GM12878 (cell line): ENCODE data around the gene UBAP1L. TPM values are rescaled to one million over a fixed set of nuclear protein-coding genes. Genes with fewer than 3 reads are reported as not detected.
A peak's percentile ranks its signal among the peaks of the same experiment; 100 is the strongest.

Experiments used
- BHLHE40 ChIP-seq, 2 experiments: fragments of 450-650 bp in 1 of 2; IDR thresholded peaks; 2 replicates each; pipeline ENCODE4 v1.6.1; 2011 to 2017; ENCODE audit warnings: low read depth in 2 of 2, borderline replicate concordance in 1 of 2, improper control_type of control experiment in 1 of 2, low read length in 1 of 2, mild to moderate bottlenecking in 1 of 2
- CHD2 ChIP-seq: IDR thresholded peaks from 2 replicates; pipeline ENCODE4 v1.6.1; 2011; ENCODE audit warnings: low read depth, low read length, improper control_type of control experiment, borderline replicate concordance
- EGR1 ChIP-seq, 2 experiments: IDR thresholded peaks; 1 replicate in 1 of 2; 2 replicates in 1 of 2; pipeline ENCODE4 v1.6.1; 2011 to 2012; ENCODE audit warnings: low read depth in 2 of 2, low read length in 2 of 2, borderline replicate concordance in 1 of 2, mild to moderate bottlenecking in 1 of 2, moderate library complexity in 1 of 2
- FOS ChIP-seq: IDR thresholded peaks from 3 replicates; pipeline ENCODE4 v1.6.1; 2011; ENCODE audit warnings: borderline replicate concordance; ENCODE audit not compliant: insufficient read length; ENCODE audit errors: extremely low read depth
- HCFC1 ChIP-seq: fragments of 150-350 bp; IDR thresholded peaks from 2 replicates; pipeline ENCODE4 v1.6.1; 2014; ENCODE audit warnings: low read length
- IRF4 ChIP-seq: IDR thresholded peaks from 2 replicates; pipeline ENCODE4 v1.6.1; 2011; ENCODE audit warnings: low read depth, low read length
- JUND ChIP-seq: IDR thresholded peaks from 2 replicates; pipeline ENCODE4 v1.6.1; 2012; ENCODE audit warnings: low read depth, mild to moderate bottlenecking, low read length, improper control_type of control experiment, moderate library complexity
- KDM1A ChIP-seq: fragments of 200-600 bp; sonication (generic); IDR thresholded peaks from 2 replicates; pipeline ENCODE4 v1.6.1; 2016; ENCODE audit warnings: borderline replicate concordance
- MTA3 ChIP-seq: IDR thresholded peaks from 2 replicates; pipeline ENCODE4 v1.6.1; 2012; ENCODE audit warnings: low read length, inconsistent platforms, borderline replicate concordance
- PAX5 ChIP-seq: IDR thresholded peaks from 2 replicates; pipeline ENCODE4 v1.6.1; 2011; ENCODE audit warnings: low read depth, low read length, borderline replicate concordance
- SMC3 ChIP-seq: IDR thresholded peaks from 2 replicates; pipeline ENCODE4 v1.6.1; 2011; ENCODE audit warnings: low read length, improper control_type of control experiment, borderline replicate concordance
- ZBED1 ChIP-seq: IDR thresholded peaks from 2 replicates; pipeline ENCODE4 v1.6.1; 2016; ENCODE audit warnings: borderline replicate concordance
- ZNF207 ChIP-seq: fragments of 450-650 bp; IDR thresholded peaks from 2 replicates; pipeline ENCODE4 v1.6.1; 2014; ENCODE audit warnings: antibody characterized with exemption, mild to moderate bottlenecking, borderline replicate concordance
- polyA plus RNA-seq, 11 experiments: library from polyadenylated mRNA; depleted of rRNA in 4 of 11; unstranded in 6 of 11; stranded (reverse) in 5 of 11; fragments of >200 nt; fragmentation: Nextera tagmentation in 4 of 11; fragmentation: Illumina TruSeq in 1 of 11; extraction: Ambion mirVana in 4 of 11; extraction: Trizol in 1 of 11; gene quantifications; 1 replicate in 1 of 11; 2 replicates in 10 of 11; pipeline versions ENCODE4 v1.2.1 to v1.2.3, GENCODE V29; 2011 to 2016; ENCODE audit warnings: inconsistent platforms in 2 of 11, missing spikeins in 2 of 11, low read depth in 1 of 11
- total RNA-seq, 4 experiments: library from RNA; depleted of rRNA in 3 of 4; stranded (reverse); fragments of >200 nt in 3 of 4; fragmentation: Illumina TruSeq in 1 of 4; extraction: Trizol in 1 of 4; gene quantifications; 2 replicates each; pipeline versions ENCODE4 v1.2.1 to v1.2.3, GENCODE V29; 2013 to 2021
- TF ChIP-seq, protein P1 (sequence below): IDR thresholded peaks from 2 replicates; pipeline ENCODE4 v1.6.1; 2012; ENCODE audit warnings: improper control_type of control experiment, low read depth, low read length; ENCODE audit not compliant: insufficient replicate concordance
- TF ChIP-seq, protein P2 (sequence below), 3 experiments: IDR thresholded peaks in 2 of 3; conservative IDR thresholded peaks in 1 of 3; 2 replicates each; pipeline ENCODE4 v1.5.1; 2011; ENCODE audit warnings: low read depth in 3 of 3, low read length in 3 of 3, mild to moderate bottlenecking in 3 of 3, control low read depth in 2 of 3, moderate library complexity in 2 of 3, inconsistent platforms in 1 of 3, mixed read lengths in 1 of 3; ENCODE audit not compliant: control insufficient read depth in 2 of 3, insufficient read depth in 1 of 3; ENCODE audit errors: extremely low read depth in 1 of 3
- TF ChIP-seq, protein P3 (sequence below): fragments of 450-650 bp; IDR thresholded peaks from 2 replicates; pipeline ENCODE4 v1.6.1; 2017; ENCODE audit warnings: mild to moderate bottlenecking, low read depth, inconsistent platforms; ENCODE audit not compliant: poor library complexity, severe bottlenecking
- TF ChIP-seq, protein P4 (sequence below): fragments of 450-650 bp; formaldehyde crosslinking; IDR thresholded peaks from 2 replicates; pipeline ENCODE4 v1.5.0; 2022; ENCODE audit warnings: mild to moderate bottlenecking, missing genetic modification characterization

Gene UBAP1L
- total and polyA plus RNA-seq, 10 of the 15 experiments (the other 5 are each of a cell fraction or from before 2014, with no cell fraction given) = 0.03 to 2.6 (median 1.0) TPM

DNA sequence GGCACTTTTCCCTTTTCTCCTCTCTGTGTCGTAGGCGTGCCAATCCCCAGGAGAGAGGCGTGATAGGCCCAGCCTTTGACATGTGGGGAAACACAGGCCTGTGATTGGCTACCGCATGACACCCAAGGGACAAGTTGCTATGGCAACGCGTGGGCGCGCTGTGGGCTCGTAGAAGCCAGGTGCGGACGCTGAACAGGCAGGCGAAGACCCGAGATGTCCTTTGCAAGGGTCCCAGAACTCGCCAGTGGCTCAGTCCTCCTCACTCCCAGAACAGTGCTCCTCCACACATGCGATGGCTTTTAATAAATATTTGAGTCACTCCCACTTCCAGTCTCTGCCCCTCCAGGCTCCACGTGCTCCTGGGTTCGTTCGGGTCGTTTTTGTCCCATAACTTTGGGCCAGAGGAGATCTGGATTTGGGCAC lies 65.6 kb downstream of the UBAP1L start (continued):
- TF ChIP-seq, protein P1, sequence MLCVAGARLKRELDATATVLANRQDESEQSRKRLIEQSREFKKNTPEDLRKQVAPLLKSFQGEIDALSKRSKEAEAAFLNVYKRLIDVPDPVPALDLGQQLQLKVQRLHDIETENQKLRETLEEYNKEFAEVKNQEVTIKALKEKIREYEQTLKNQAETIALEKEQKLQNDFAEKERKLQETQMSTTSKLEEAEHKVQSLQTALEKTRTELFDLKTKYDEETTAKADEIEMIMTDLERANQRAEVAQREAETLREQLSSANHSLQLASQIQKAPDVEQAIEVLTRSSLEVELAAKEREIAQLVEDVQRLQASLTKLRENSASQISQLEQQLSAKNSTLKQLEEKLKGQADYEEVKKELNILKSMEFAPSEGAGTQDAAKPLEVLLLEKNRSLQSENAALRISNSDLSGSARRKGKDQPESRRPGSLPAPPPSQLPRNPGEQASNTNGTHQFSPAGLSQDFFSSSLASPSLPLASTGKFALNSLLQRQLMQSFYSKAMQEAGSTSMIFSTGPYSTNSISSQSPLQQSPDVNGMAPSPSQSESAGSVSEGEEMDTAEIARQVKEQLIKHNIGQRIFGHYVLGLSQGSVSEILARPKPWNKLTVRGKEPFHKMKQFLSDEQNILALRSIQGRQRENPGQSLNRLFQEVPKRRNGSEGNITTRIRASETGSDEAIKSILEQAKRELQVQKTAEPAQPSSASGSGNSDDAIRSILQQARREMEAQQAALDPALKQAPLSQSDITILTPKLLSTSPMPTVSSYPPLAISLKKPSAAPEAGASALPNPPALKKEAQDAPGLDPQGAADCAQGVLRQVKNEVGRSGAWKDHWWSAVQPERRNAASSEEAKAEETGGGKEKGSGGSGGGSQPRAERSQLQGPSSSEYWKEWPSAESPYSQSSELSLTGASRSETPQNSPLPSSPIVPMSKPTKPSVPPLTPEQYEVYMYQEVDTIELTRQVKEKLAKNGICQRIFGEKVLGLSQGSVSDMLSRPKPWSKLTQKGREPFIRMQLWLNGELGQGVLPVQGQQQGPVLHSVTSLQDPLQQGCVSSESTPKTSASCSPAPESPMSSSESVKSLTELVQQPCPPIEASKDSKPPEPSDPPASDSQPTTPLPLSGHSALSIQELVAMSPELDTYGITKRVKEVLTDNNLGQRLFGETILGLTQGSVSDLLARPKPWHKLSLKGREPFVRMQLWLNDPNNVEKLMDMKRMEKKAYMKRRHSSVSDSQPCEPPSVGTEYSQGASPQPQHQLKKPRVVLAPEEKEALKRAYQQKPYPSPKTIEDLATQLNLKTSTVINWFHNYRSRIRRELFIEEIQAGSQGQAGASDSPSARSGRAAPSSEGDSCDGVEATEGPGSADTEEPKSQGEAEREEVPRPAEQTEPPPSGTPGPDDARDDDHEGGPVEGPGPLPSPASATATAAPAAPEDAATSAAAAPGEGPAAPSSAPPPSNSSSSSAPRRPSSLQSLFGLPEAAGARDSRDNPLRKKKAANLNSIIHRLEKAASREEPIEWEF = no peak
- TF ChIP-seq, protein P2, sequence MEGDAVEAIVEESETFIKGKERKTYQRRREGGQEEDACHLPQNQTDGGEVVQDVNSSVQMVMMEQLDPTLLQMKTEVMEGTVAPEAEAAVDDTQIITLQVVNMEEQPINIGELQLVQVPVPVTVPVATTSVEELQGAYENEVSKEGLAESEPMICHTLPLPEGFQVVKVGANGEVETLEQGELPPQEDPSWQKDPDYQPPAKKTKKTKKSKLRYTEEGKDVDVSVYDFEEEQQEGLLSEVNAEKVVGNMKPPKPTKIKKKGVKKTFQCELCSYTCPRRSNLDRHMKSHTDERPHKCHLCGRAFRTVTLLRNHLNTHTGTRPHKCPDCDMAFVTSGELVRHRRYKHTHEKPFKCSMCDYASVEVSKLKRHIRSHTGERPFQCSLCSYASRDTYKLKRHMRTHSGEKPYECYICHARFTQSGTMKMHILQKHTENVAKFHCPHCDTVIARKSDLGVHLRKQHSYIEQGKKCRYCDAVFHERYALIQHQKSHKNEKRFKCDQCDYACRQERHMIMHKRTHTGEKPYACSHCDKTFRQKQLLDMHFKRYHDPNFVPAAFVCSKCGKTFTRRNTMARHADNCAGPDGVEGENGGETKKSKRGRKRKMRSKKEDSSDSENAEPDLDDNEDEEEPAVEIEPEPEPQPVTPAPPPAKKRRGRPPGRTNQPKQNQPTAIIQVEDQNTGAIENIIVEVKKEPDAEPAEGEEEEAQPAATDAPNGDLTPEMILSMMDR (IDR thresholded peaks at IDR 0.05 in 2 of 3, conservative IDR thresholded peaks at IDR 0.05 in 1 of 3; ENCODE audit: control insufficient read depth in 2 of 3, extremely low read depth in 1 of 3, insufficient read depth in 1 of 3, low read depth in 3 of 3, low read length in 3 of 3) = no peak
- TF ChIP-seq, protein P3, sequence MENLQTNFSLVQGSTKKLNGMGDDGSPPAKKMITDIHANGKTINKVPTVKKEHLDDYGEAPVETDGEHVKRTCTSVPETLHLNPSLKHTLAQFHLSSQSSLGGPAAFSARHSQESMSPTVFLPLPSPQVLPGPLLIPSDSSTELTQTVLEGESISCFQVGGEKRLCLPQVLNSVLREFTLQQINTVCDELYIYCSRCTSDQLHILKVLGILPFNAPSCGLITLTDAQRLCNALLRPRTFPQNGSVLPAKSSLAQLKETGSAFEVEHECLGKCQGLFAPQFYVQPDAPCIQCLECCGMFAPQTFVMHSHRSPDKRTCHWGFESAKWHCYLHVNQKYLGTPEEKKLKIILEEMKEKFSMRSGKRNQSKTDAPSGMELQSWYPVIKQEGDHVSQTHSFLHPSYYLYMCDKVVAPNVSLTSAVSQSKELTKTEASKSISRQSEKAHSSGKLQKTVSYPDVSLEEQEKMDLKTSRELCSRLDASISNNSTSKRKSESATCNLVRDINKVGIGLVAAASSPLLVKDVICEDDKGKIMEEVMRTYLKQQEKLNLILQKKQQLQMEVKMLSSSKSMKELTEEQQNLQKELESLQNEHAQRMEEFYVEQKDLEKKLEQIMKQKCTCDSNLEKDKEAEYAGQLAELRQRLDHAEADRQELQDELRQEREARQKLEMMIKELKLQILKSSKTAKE = no peak
- TF ChIP-seq JUND (no peak), CHD2 (peak; percentile 78; the same call in 1 of the 2 replicates), FOS (peak; percentile 71), HCFC1 (no peak), BHLHE40 (IDR thresholded peaks at IDR 0.05; ENCODE audit: borderline replicate concordance in 1 of 2, low read depth in 2 of 2, low read length in 1 of 2) (peak; percentile 68 to 83), SMC3 (no peak), ZNF207 (peak; percentile 54; the same call in 1 of the 2 replicates), PAX5 (no peak), IRF4 (no peak), MTA3 (no peak), EGR1 (IDR thresholded peaks at IDR 0.05; ENCODE audit: borderline replicate concordance in 1 of 2, low read depth in 2 of 2, low read length in 2 of 2) (peak; percentile 67 to 95), ZBED1 (no peak), KDM1A (no peak)
- TF ChIP-seq, protein P4, sequence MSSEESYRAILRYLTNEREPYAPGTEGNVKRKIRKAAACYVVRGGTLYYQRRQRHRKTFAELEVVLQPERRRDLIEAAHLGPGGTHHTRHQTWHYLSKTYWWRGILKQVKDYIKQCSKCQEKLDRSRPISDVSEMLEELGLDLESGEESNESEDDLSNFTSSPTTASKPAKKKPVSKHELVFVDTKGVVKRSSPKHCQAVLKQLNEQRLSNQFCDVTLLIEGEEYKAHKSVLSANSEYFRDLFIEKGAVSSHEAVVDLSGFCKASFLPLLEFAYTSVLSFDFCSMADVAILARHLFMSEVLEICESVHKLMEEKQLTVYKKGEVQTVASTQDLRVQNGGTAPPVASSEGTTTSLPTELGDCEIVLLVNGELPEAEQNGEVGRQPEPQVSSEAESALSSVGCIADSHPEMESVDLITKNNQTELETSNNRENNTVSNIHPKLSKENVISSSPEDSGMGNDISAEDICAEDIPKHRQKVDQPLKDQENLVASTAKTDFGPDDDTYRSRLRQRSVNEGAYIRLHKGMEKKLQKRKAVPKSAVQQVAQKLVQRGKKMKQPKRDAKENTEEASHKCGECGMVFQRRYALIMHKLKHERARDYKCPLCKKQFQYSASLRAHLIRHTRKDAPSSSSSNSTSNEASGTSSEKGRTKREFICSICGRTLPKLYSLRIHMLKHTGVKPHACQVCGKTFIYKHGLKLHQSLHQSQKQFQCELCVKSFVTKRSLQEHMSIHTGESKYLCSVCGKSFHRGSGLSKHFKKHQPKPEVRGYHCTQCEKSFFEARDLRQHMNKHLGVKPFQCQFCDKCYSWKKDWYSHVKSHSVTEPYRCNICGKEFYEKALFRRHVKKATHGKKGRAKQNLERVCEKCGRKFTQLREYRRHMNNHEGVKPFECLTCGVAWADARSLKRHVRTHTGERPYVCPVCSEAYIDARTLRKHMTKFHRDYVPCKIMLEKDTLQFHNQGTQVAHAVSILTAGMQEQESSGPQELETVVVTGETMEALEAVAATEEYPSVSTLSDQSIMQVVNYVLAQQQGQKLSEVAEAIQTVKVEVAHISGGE = no peak
